Left renal cortex interstitium (tissue), 4 donors: ENCODE measurements around the gene BRME1. TPM values are rescaled to one million over a fixed set of nuclear protein-coding genes. Genes with fewer than 3 reads are reported as not detected.
A peak's percentile ranks its signal among the peaks of the same experiment; 100 is the strongest.

Experiments
- DNase-seq, 4 donors: peaks; one replicate each; pipeline ENCODE4 v3.0.0-alpha.2; 2013; ENCODE audit warnings: low read depth in 4 of 4, low spot score in 2 of 4, missing footprints in 1 of 4
- polyA plus RNA-seq, 4 donors: library from polyadenylated mRNA; unstranded; fragments of 120-200 nt; gene quantifications; one replicate each; pipeline ENCODE4 v1.2.1, GENCODE V29; 2013; ENCODE audit not compliant: insufficient read length in 4 of 4

The BRME1 gene
- polyA plus RNA-seq, 4 donors = 4.1 to 9.6 (median 6.0) TPM

DNA sequence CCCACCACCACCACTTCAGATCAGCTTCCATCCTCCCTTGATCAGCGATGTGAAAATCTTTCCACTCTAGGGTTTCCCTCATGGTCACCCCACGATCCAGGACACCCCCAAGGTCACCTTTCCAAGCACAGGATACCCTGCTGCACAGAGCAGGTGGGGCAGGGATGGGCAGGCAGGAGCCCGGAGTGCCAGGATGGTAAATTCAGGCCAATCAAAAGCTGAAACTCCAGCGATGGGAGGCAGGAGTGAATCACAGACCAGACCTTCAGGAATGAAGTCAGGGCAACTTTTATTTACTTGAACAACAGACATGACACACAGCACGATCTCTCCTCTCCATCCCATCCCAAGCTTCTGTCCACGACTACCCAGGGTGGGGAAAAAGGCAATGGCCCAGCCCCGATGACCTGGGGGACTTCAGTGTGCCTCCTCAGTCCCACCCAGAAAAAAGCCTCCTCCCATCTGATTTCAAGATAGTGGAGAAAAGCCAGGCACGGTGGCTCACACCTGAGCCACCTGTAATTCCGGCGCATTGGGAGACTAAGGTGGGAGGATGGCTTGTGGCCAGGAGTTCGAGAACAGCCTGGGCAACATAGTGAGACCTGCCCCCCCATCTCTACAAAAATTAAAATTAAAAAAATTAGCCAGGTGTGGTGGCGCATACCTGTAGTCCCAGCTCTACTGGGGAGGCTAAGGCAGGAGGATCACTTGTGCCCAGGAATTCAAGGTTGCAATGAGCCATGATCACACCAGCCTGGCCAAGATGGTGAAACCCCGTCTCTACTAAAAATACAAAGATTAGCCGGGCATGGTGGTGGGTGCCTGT, 71.5 kb downstream of the BRME1 start:
- DNase-seq = no peak

- peak in 1 of 4 donors; percentile 77 for DNase-seq
Measured at GRCh38 chr19:13833330-13834243, 72.3 kb downstream of the BRME1 start.

Other genes with a start within 250 kb of the BRME1 start
- 10 to 100 TPM; 19.5 to 46.4 (median 30.7) TPM for gene MRI1, start 141.6 kb downstream of the BRME1 start, polyA plus RNA-seq
- gene C19orf53, start 131.7 kb downstream of the BRME1 start, polyA plus RNA-seq = 100 to 1,000 TPM in 3 of 4 donors, 10 to 100 TPM in 1; 97.5 to 149 (median 126) TPM
- gene ZSWIM4, start 110.7 kb downstream of the BRME1 start, polyA plus RNA-seq = 10 to 100 TPM in 2 of 4 donors, 1 to 10 TPM in 2; 5.1 to 13.6 (median 9.8) TPM
- gene NANOS3, start 29.0 kb downstream of the BRME1 start, polyA plus RNA-seq = 1 to 10 TPM; 1.1 to 2.8 (median 1.6) TPM
- gene CC2D1A, start 84 bp upstream of the BRME1 start, polyA plus RNA-seq = 10 to 100 TPM; 19.3 to 45.6 (median 33.4) TPM
- gene PODNL1, start 32.3 kb upstream of the BRME1 start, polyA plus RNA-seq = 1 to 10 TPM in 3 of 4 donors, under 1 TPM in 1; 0.93 to 1.8 (median 1.3) TPM
- gene DCAF15, start 46.4 kb upstream of the BRME1 start, polyA plus RNA-seq = 10 to 100 TPM; 27.8 to 47.9 (median 40.1) TPM
- 10 to 100 TPM in 3 of 4 donors, 1 to 10 TPM in 1; 9.0 to 18.5 (median 15.2) TPM for gene RFX1, start 100.2 kb upstream of the BRME1 start, polyA plus RNA-seq
- gene RLN3, start 122.0 kb upstream of the BRME1 start, polyA plus RNA-seq = not detected
- 1 to 10 TPM; 5.7 to 8.4 (median 7.8) TPM for gene IL27RA, start 125.6 kb upstream of the BRME1 start, polyA plus RNA-seq
- gene PALM3, start 156.0 kb upstream of the BRME1 start, polyA plus RNA-seq = 10 to 100 TPM; 18.7 to 36.9 (median 26.6) TPM
- 10 to 100 TPM in 1 of 4 donors, 1 to 10 TPM in 3; 6.2 to 10.1 (median 8.0) TPM for gene MISP3, start 166.7 kb upstream of the BRME1 start, polyA plus RNA-seq
- under 1 TPM in 2 of 4 donors, not detected in 2; 0.10 to 0.16 TPM for gene C19orf67, start 179.7 kb upstream of the BRME1 start, polyA plus RNA-seq
- gene SAMD1, start 184.6 kb upstream of the BRME1 start, polyA plus RNA-seq = 10 to 100 TPM; 33.4 to 63.7 (median 53.0) TPM
- 100 to 1,000 TPM in 1 of 4 donors, 10 to 100 TPM in 3; 91.0 to 107 (median 93.6) TPM for gene PRKACA, start 211.6 kb upstream of the BRME1 start, polyA plus RNA-seq
- gene ASF1B, start 230.5 kb upstream of the BRME1 start, polyA plus RNA-seq = 10 to 100 TPM; 17.2 to 23.8 (median 19.5) TPM